NCI-H2029 (cell line): ENCODE measurements around the gene METTL16.

Source experiments
- DNase-seq: peaks from one replicate; lab custom pipeline; 2025; lab: John Stamatoyannopoulos, UW

The METTL16 gene

GRCh38 chr17:2396192-2396567 lies 115.5 kb downstream of the METTL16 start:
- DNase-seq, result no peak

DNA sequence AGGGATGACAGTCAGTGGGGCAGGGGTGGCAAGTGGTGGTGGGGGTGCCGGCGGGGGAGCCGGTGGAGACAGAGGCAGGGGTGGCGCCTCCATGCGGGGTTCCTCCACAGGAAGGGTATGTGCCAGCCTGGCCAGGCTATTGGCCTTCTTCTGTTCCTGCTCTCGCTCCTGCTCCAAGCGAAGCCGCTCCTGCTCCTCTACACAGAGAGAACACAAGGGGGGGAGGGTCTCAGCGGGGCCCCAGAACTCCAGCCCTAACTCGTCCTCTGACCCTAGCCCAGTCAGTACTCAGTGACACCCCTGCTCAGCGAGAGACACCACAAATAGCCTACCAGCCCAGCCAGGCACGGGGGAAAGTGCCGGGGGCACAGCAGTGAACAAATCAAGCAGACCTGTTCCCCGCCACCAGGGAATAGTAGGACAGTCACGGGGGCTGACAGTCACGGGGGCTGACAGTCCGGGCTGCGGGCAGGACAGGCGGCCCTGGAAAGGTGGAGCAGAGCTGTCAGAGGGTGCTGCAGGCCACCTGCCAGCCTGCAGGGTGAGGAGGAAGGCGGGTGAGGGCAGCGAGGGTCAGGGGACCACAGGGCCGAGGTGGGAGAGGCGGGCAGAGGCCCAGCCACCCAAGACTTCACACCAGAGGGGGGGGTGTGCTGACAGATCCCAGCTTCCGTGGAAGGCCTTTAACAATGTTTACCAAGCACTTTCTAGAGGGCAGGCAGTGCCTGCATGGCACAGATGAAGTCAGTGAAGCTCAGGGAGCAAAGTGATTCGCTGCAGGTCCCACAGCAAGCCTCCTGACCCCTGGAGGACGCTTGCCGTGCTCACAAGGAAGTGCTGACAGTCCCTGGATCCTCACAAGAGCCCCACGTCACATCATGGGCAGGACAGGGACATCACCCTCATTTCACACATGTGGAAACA lies 116.2 kb downstream of the METTL16 start:
- DNase-seq, result peak; percentile 22

DNA sequence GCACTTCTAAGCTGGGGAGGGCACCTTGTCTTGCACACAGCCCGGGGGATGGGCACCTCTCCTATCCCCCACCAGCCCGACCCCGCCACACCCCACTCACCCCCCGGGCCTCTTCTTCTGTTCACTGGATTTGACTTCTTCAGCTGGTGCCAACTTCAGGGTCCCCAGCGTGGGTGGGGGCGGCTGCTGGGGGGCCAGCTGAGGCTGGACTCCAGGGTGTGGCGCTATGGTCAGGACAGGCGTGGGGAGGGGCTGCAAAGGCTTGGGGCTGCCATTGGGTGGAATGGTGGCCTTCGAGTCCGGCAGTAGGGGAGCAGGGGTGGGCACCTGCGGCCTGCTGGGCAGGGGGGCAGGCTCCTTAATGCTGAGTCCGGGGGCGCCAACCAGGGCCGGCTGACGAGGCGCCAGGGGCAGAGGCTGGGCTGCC lies 116.9 kb downstream of the METTL16 start:
- DNase-seq, result no peak

DNA sequence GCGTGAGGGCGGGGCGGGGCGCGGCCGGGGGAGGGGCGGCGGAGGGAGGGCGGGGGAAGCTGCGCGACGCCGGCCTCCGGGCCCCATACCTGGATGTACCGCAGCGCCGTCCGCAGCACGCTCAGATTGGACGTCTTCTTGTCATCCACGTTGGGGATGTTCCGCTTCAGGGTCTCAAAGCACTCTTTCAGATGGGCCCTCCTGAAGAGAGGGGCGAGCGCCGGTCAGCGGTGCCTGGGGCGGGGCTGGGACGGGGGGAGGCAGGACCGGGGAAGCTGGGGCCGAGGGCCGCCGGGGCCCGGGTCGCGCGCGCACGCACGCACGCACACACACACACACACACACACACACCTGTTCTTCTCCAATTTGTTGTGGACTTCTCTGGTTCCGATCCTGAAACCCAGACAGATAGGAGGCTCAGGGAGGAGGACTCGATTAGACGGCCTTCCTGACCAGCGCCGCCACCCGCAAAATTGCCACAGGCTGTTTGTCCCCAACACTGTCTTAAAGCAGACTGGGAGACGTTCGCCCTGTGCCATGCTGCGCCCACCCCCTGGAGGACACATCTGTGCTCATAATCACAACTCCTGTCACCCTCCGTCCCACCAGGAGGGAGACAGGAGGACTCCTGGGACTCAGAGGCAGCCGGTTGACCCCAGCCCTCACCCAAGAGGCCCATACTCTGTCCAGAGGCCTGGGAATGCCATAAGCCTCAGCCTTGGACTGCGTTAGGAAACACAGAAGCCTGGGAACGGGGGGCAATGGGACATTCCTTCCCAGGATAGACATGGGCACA lies 117.5 kb downstream of the METTL16 start:
- DNase-seq, result no peak

DNA sequence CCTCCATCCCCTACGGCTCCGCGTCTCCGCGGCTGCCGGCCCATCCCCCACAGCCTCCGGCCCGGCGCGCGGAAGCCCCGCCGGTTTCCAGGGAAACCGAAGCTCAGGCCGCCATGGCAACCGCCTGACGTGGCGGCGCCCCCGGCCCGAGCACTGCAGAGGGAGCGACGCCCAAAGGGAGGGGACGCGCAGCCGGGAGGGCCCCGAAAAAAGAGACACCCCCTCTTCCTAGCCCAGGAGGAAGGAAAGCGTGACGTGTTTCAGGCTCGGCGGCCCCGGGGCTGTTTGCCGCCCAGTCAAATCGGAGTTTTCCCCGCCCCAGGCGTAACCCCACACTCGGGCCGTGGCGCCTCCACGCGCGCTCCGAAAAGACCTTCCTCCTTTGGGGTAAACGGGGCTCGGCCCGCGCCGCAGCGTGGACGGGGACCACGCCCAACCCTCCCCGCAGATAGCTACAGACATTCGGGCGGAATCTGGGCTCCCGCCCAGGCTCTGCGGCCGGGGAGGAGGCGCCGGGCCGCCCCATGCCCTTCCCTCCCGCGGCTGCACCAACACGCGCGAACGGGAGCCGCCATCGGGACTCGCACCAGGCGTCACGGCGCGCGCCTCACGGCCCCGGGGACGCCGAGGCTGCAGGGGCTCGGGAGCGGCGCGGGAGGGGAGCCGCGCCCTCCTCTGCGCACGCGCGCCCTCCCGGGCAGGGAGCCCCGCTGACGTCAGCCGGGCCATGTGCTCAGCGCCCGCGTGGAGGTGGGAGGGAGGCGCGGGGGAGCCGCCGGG lies 118.3 kb downstream of the METTL16 start:
- DNase-seq, result peak; percentile 53

- peak; percentile 69 for DNase-seq
Observed at GRCh38 chr17:2392252-2393173, 119.2 kb downstream of the METTL16 start.

- no peak for DNase-seq
Observed at GRCh38 chr17:2391597-2392251, 120.0 kb downstream of the METTL16 start.

- no peak for DNase-seq
Observed at GRCh38 chr17:2390199-2390836, 121.4 kb downstream of the METTL16 start.

GRCh38 chr17:2388683-2389055 lies 123.0 kb downstream of the METTL16 start:
- DNase-seq, result no peak

- no peak for DNase-seq
Observed at GRCh38 chr17:2388020-2388682, 123.5 kb downstream of the METTL16 start.

GRCh38 chr17:2387086-2388019 lies 124.3 kb downstream of the METTL16 start:
- DNase-seq, result no peak

GRCh38 chr17:2386400-2387085 lies 125.1 kb downstream of the METTL16 start:
- DNase-seq, result no peak

GRCh38 chr17:2385240-2386210 lies 126.2 kb downstream of the METTL16 start:
- no peak for DNase-seq

DNA sequence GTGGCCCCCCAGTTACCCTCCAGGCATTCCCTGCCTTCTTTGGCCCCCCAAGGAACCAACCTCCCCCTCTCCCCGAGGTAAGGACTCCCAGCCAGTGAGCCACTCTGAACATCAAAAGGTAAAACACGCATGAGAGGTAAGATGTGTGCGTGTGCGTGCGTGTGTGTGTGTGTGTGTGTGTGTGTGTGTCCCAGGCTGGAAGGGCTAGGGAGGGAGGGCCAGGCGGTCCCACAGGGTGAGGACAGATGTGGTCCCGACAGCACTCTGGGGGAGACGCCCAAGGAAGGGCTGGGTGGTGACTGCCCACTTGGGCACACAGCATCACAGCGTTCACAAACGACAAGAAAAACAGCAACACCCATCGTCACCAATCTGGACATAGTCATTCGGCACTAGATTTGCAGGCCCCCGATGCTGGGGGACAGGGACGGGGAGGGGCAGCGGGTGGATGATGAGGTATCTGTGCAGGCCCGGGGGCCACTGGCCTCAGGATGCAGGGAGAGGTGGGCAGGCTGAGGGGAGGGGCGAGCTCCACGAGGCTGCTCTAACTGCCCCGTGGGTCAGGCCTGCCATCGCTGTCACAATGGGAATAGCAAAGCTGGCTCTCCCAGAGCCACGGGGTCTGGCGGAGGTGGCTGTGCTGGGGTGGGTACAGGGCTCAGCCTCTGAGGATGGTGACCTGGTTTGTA lies 127.1 kb downstream of the METTL16 start:
- no peak for DNase-seq

DNA sequence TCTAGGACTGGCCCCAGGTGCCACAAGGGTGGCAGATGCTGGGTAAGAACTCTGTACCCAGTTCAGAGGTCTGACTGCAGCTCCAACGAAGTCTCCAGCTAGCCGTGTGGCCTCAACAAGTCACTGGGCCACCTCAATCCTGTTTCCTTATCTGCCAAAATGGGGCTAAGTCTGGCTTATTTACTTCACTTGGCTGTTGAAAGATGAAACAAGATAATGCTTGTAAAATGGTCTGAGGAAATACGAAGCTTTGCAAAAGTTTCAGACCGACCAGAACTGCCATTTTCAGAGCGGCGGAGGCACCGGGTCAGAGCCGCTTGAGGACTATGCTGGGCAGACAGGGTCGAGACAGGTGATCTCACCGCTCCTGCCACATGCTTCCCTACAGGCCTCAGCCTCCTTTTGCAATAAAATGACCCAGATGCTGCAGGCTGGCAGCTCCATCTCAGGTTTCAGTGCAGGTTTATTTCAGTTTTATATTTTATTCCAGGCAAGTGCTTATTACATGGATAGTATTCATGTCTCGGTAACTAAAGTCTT lies 128.0 kb downstream of the METTL16 start:
- no peak for DNase-seq
